ENCODE measurements around the gene CD52. TPM values are rescaled to one million over a fixed set of nuclear protein-coding genes. Genes with fewer than 3 reads are reported as not detected.

CD52 gene
- total and polyA plus RNA-seq, 2 of the 13 experiments (the other 11 are each of a cell fraction or from before 2014, with no cell fraction given) = 0.32 TPM; not detected in 1

- TF ChIP-seq, protein P1, sequence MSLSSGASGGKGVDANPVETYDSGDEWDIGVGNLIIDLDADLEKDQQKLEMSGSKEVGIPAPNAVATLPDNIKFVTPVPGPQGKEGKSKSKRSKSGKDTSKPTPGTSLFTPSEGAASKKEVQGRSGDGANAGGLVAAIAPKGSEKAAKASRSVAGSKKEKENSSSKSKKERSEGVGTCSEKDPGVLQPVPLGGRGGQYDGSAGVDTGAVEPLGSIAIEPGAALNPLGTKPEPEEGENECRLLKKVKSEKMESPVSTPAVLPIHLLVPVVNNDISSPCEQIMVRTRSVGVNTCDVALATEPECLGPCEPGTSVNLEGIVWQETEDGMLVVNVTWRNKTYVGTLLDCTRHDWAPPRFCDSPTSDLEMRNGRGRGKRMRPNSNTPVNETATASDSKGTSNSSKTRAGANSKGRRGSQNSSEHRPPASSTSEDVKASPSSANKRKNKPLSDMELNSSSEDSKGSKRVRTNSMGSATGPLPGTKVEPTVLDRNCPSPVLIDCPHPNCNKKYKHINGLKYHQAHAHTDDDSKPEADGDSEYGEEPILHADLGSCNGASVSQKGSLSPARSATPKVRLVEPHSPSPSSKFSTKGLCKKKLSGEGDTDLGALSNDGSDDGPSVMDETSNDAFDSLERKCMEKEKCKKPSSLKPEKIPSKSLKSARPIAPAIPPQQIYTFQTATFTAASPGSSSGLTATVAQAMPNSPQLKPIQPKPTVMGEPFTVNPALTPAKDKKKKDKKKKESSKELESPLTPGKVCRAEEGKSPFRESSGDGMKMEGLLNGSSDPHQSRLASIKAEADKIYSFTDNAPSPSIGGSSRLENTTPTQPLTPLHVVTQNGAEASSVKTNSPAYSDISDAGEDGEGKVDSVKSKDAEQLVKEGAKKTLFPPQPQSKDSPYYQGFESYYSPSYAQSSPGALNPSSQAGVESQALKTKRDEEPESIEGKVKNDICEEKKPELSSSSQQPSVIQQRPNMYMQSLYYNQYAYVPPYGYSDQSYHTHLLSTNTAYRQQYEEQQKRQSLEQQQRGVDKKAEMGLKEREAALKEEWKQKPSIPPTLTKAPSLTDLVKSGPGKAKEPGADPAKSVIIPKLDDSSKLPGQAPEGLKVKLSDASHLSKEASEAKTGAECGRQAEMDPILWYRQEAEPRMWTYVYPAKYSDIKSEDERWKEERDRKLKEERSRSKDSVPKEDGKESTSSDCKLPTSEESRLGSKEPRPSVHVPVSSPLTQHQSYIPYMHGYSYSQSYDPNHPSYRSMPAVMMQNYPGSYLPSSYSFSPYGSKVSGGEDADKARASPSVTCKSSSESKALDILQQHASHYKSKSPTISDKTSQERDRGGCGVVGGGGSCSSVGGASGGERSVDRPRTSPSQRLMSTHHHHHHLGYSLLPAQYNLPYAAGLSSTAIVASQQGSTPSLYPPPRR (CRISPR knock-in tag; IDR thresholded peaks at IDR 0.05; ENCODE audit: borderline replicate concordance) = peak; percentile 95
- TF ChIP-seq ZNF205 (CRISPR knock-in tag; IDR thresholded peaks at IDR 0.05) (no peak), ZNF549 (CRISPR knock-in tag; IDR thresholded peaks at IDR 0.05) (no peak), RAD51 (IDR thresholded peaks at IDR 0.05; ENCODE audit: borderline replicate concordance) (no peak), KLF15 (CRISPR knock-in tag; IDR thresholded peaks at IDR 0.05; ENCODE audit: borderline replicate concordance) (no peak), EP300 (IDR thresholded peaks at IDR 0.05; ENCODE audit: low read depth in 2 of 2, low read length in 2 of 2) (peak; percentile 97 to 99), EP300 (CRISPR knock-in tag; IDR thresholded peaks at IDR 0.05; ENCODE audit: borderline replicate concordance) (peak; percentile 98), ZBTB38 (CRISPR knock-in tag; IDR thresholded peaks at IDR 0.05) (peak; percentile 58), ZFP1 (CRISPR knock-in tag; IDR thresholded peaks at IDR 0.05) (no peak), SKI (IDR thresholded peaks at IDR 0.05; ENCODE audit: partially characterized antibody) (peak; percentile 68), ZNF589 (CRISPR knock-in tag; conservative IDR thresholded peaks at IDR 0.05) (no peak; the same call in 1 of the 2 replicates), ATF7 (IDR thresholded peaks at IDR 0.05) (peak; percentile 52), ATF7 (CRISPR knock-in tag; IDR thresholded peaks at IDR 0.05) (peak; percentile 92), CENPBD1 (CRISPR knock-in tag; IDR thresholded peaks at IDR 0.05; ENCODE audit: borderline replicate concordance, low read depth) (no peak), SIX1 (CRISPR knock-in tag; IDR thresholded peaks at IDR 0.05; ENCODE audit: borderline replicate concordance) (no peak), MEIS1 (CRISPR knock-in tag; IDR thresholded peaks at IDR 0.05; ENCODE audit: borderline replicate concordance) (peak; percentile 95), TAF15 (IDR thresholded peaks at IDR 0.05; ENCODE audit: low read depth, low read length, poor library complexity, severe bottlenecking) (no peak), THRA (CRISPR knock-in tag; IDR thresholded peaks at IDR 0.05; ENCODE audit: borderline replicate concordance) (peak; percentile 88; the same call in 1 of the 2 replicates)
- TF ChIP-seq, protein P2, sequence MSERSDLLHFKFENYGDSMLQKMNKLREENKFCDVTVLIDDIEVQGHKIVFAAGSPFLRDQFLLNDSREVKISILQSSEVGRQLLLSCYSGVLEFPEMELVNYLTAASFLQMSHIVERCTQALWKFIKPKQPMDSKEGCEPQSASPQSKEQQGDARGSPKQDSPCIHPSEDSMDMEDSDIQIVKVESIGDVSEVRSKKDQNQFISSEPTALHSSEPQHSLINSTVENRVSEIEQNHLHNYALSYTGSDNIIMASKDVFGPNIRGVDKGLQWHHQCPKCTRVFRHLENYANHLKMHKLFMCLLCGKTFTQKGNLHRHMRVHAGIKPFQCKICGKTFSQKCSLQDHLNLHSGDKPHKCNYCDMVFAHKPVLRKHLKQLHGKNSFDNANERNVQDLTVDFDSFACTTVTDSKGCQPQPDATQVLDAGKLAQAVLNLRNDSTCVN (CRISPR knock-in tag; IDR thresholded peaks at IDR 0.05; ENCODE audit: borderline replicate concordance) = no peak
- TF ChIP-seq, protein P3, sequence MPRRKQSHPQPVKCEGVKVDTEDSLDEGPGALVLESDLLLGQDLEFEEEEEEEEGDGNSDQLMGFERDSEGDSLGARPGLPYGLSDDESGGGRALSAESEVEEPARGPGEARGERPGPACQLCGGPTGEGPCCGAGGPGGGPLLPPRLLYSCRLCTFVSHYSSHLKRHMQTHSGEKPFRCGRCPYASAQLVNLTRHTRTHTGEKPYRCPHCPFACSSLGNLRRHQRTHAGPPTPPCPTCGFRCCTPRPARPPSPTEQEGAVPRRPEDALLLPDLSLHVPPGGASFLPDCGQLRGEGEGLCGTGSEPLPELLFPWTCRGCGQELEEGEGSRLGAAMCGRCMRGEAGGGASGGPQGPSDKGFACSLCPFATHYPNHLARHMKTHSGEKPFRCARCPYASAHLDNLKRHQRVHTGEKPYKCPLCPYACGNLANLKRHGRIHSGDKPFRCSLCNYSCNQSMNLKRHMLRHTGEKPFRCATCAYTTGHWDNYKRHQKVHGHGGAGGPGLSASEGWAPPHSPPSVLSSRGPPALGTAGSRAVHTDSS (CRISPR knock-in tag; conservative IDR thresholded peaks at IDR 0.05) = no peak
These were observed 33.2 kb downstream of the CD52 start (continued) for GRCh38 chr1:26350701-26351589.

Measured in HepG2 (cell line).